K562 (cell line): Measurements from ENCODE around the gene CTSW. TPM values are rescaled to one million over a fixed set of nuclear protein-coding genes. Genes with fewer than 3 reads are reported as not detected.

Experiments
- ATAC-seq: fragments of 200-7000 bp; cut with Tn5 transposase; 3 replicates; pipeline ENCODE4 v1.9.1; 2020; ENCODE audit warnings: moderate library complexity
- BruUV-seq: library from RNA; stranded (reverse); fragments of 400-500 nt; replicated peaks from 2 replicates; lab custom pipeline; 2021; lab: Mats Ljungman, UMichigan
- CTCF ChIA-PET: fragments of 300-600 bp; formaldehyde crosslinking; extraction: SDS; loops from one replicate; lab custom pipeline; 2021; ENCODE audit warnings: low intra/inter-chr PET ratio; lab: Yijun Ruan, JAX
- POLR2A ChIA-PET: fragments of 300-600, 350-650 bp; sonication (Branson Sonifier 250); formaldehyde crosslinking; extraction: SDS; loops from one replicate; lab custom pipeline; 2021; ENCODE audit warnings: antibody characterized with exemption, inconsistent platforms; lab: Yijun Ruan, JAX
- DNase-seq, 4 experiments: peaks; one replicate each; pipeline versions ENCODE4 v3.0.0 to v3.0.0-alpha.2; 2011 to 2018; ENCODE audit warnings: low spot score in 3 of 4, mixed read lengths in 3 of 4; ENCODE audit errors: extremely low read depth in 1 of 4
- FAIRE-seq: peaks from 2 replicates; lab custom pipeline; 2011; peaks lifted over from hg19 to GRCh38; lab: Jason Lieb, UNC
- H2AFZ ChIP-seq: 2 replicates; pipeline ENCODE4 v1.6.0; 2011; ENCODE audit warnings: low read depth, low read length, control low read depth, inconsistent platforms
- H3K27ac ChIP-seq: fragments of 200-600 bp; 3 replicates; pipeline ENCODE4 v1.8.0; 2011; ENCODE audit warnings: low read depth, mild to moderate bottlenecking, control low read depth, inconsistent platforms, low read length, moderate library complexity, mixed read lengths; ENCODE audit errors: extremely low read depth
- H3K27me3 ChIP-seq, 2 experiments: fragments of 300-600 bp in 1 of 2; 2 replicates in 1 of 2; 3 replicates in 1 of 2; pipeline versions ENCODE4 v1.6.0 to v1.8.0; 2011; ENCODE audit warnings: inconsistent platforms in 2 of 2, low read length in 2 of 2, mild to moderate bottlenecking in 1 of 2, mixed read lengths in 1 of 2, moderate library complexity in 1 of 2; ENCODE audit not compliant: control insufficient read depth in 2 of 2, insufficient read depth in 2 of 2
- H3K36me3 ChIP-seq: fragments of 300-600 bp; 3 replicates; pipeline ENCODE4 v1.8.0; 2011; ENCODE audit warnings: mild to moderate bottlenecking, low read length, inconsistent platforms; ENCODE audit not compliant: control insufficient read depth, insufficient read depth
- H3K4me1 ChIP-seq, 2 experiments: fragments of 200-600 bp in 1 of 2; replicated peaks in 1 of 2; 2 replicates in 1 of 2; 3 replicates in 1 of 2; pipeline versions ENCODE4 v1.5.1 to v1.8.0; 2011; ENCODE audit warnings: inconsistent platforms in 2 of 2, low read length in 2 of 2, mild to moderate bottlenecking in 1 of 2, mixed read lengths in 1 of 2, moderate library complexity in 1 of 2; ENCODE audit not compliant: control insufficient read depth in 2 of 2, insufficient read depth in 2 of 2
- H3K4me2 ChIP-seq: 2 replicates; pipeline ENCODE4 v1.6.1; 2011; ENCODE audit warnings: low read length, control low read depth, inconsistent platforms, mixed read lengths; ENCODE audit not compliant: insufficient read depth
- H3K4me3 ChIP-seq: fragments of 200-600 bp; sonication (generic), shearing (Covaris generic); 2 replicates; pipeline ENCODE4 v1.5.1; 2016; ENCODE audit warnings: control low read depth, inconsistent platforms
- H3K79me2 ChIP-seq: fragments of 200-600 bp; 3 replicates; pipeline ENCODE4 v1.8.0; 2011; ENCODE audit warnings: low read length, inconsistent platforms; ENCODE audit not compliant: control insufficient read depth, insufficient read depth
- H3K9ac ChIP-seq, 2 experiments: 2 replicates each; pipeline versions ENCODE4 v1.6.0 to v1.6.1; 2011; ENCODE audit warnings: low read depth in 2 of 2, low read length in 2 of 2, control low read depth in 1 of 2, inconsistent platforms in 1 of 2, mild to moderate bottlenecking in 1 of 2, mixed read lengths in 1 of 2; ENCODE audit not compliant: insufficient read depth in 1 of 2
- H3K9me1 ChIP-seq: one replicate; pipeline ENCODE4 v1.6.0; 2011; ENCODE audit warnings: inconsistent platforms, mild to moderate bottlenecking, low read length, moderate library complexity; ENCODE audit not compliant: control insufficient read depth, insufficient read depth
- H3K9me3 ChIP-seq: replicated peaks from 2 replicates; pipeline ENCODE4 v1.5.1; 2011; ENCODE audit warnings: low read depth, low read length, inconsistent platforms; ENCODE audit not compliant: control insufficient read depth, insufficient read depth
- H4K20me1 ChIP-seq: replicated peaks from 2 replicates; pipeline ENCODE4 v1.6.1; 2011; ENCODE audit warnings: low read length, inconsistent platforms, mixed read lengths; ENCODE audit not compliant: control insufficient read depth, insufficient read depth
- ARNT ChIP-seq, 2 experiments: fragments of 450-650 bp; IDR thresholded peaks; 2 replicates each; pipeline ENCODE4 v1.6.1; 2016; ENCODE audit warnings: mild to moderate bottlenecking in 1 of 2
- BCOR ChIP-seq: fragments of 450-650 bp; IDR thresholded peaks from 2 replicates; pipeline ENCODE4 v1.6.1; 2016
- CHCHD3 ChIP-seq: fragments of 250-450 bp; sonication (Bioruptor Pico); IDR thresholded peaks from 2 replicates; pipeline ENCODE4 v2.1.2; 2022; ENCODE audit warnings: mild to moderate bottlenecking
- CHD1 ChIP-seq: fragments of 200-600 bp; sonication (generic); IDR thresholded peaks from one replicate; pipeline ENCODE4 v1.6.1; 2012; ENCODE audit warnings: mild to moderate bottlenecking, moderate library complexity, low read length, inconsistent platforms
- ELF4 ChIP-seq: fragments of 450-650 bp; formaldehyde crosslinking; IDR thresholded peaks from 2 replicates; pipeline ENCODE4 v1.4.0; 2022; ENCODE audit warnings: missing genetic modification characterization
- ETS2 ChIP-seq: IDR thresholded peaks from 2 replicates; pipeline ENCODE4 v1.6.1; 2016; ENCODE audit warnings: borderline replicate concordance, missing genetic modification characterization, mild to moderate bottlenecking, moderate library complexity, missing compliant biosample characterization; ENCODE audit not compliant: poor library complexity, severe bottlenecking
- FOXK2 ChIP-seq, 2 experiments: fragments of 450-650 bp; IDR thresholded peaks in 1 of 2; conservative IDR thresholded peaks in 1 of 2; 2 replicates each; pipeline ENCODE4 v1.6.1; 2016; ENCODE audit warnings: low read depth in 2 of 2, mild to moderate bottlenecking in 1 of 2
- NFXL1 ChIP-seq: fragments of 450-650 bp; formaldehyde crosslinking; IDR thresholded peaks from 2 replicates; pipeline ENCODE4 v1.4.0; 2021; ENCODE audit warnings: mild to moderate bottlenecking
- OTX1 ChIP-seq: fragments of 450-650 bp; formaldehyde crosslinking; IDR thresholded peaks from 2 replicates; pipeline ENCODE4 v1.4.0; 2022; ENCODE audit warnings: mild to moderate bottlenecking
- POLR2H ChIP-seq: IDR thresholded peaks from 2 replicates; pipeline ENCODE4 v1.6.1; 2016; ENCODE audit warnings: missing genetic modification characterization, low read depth, mild to moderate bottlenecking, control low read depth, missing compliant biosample characterization, moderate library complexity
- SMARCA5 ChIP-seq: fragments of 450-650 bp; IDR thresholded peaks from 2 replicates; pipeline ENCODE4 v1.6.1; 2016
- TAF7 ChIP-seq: fragments of 450-650 bp; IDR thresholded peaks from 2 replicates; pipeline ENCODE4 v1.6.1; 2016; ENCODE audit warnings: missing genetic modification characterization, missing compliant biosample characterization
- TCF15 ChIP-seq: fragments of 250-450 bp; sonication (Bioruptor Pico); IDR thresholded peaks from 2 replicates; pipeline ENCODE4 v1.8.0; 2022; ENCODE audit warnings: moderate library complexity, mild to moderate bottlenecking, inconsistent platforms
- TRIM25 ChIP-seq: fragments of 450-650 bp; IDR thresholded peaks from 2 replicates; pipeline ENCODE4 v1.7.0; 2016; ENCODE audit warnings: borderline replicate concordance
- U2AF1 ChIP-seq: fragments of 200-400 bp; formaldehyde crosslinking; optimal IDR thresholded peaks from 2 replicates; pipeline ENCODE3; 2017; ENCODE audit warnings: mild to moderate bottlenecking, low read depth, low read length, moderate library complexity
- ZBTB7A ChIP-seq: IDR thresholded peaks from 2 replicates; pipeline ENCODE4 v1.6.1; 2011; ENCODE audit warnings: low read depth, mild to moderate bottlenecking, low read length, moderate library complexity, borderline replicate concordance; ENCODE audit not compliant: control insufficient read depth
- ZFPM2 ChIP-seq: fragments of 250-450 bp; sonication (Bioruptor Pico); IDR thresholded peaks from 2 replicates; pipeline ENCODE4 v1.5.1; 2022; ENCODE audit warnings: mild to moderate bottlenecking
- ZNF398 ChIP-seq: fragments of 250-450 bp; sonication (Bioruptor Pico); IDR thresholded peaks from 2 replicates; pipeline ENCODE4 v1.8.0; 2021; ENCODE audit warnings: moderate library complexity, mild to moderate bottlenecking, inconsistent platforms
- ZNF551 ChIP-seq: fragments of 250-450 bp; sonication (Bioruptor Pico); IDR thresholded peaks from 2 replicates; pipeline ENCODE4 v1.5.0; 2021; ENCODE audit warnings: mild to moderate bottlenecking, moderate library complexity
- WGBS: fragments of 100-300 bp; shearing (Covaris generic); methylation state at CpG from one replicate; pipeline ENCODE4 v1.1.6; 2016; ENCODE audit warnings: low coverage, mixed read lengths; ENCODE audit not compliant: insufficient coverage; ENCODE audit errors: missing lambda C conversion rate; 5-methylcytosine and 5-hydroxymethylcytosine counted together
- in situ Hi-C: fragments of 300-500 bp; cut with MboI; formaldehyde crosslinking; loops from 4 replicates; pipeline ENCODE4 v1.15.0; 2018; ENCODE audit warnings: inconsistent platforms, mixed read lengths
- intact Hi-C: fragments of 100-400 bp; cut with micrococcal nuclease; formaldehyde crosslinking; loops from 2 replicates; pipeline ENCODE4 v1.14.2; 2022
- polyA plus RNA-seq, 8 experiments: library from polyadenylated mRNA; depleted of rRNA in 4 of 8; stranded (reverse) in 5 of 8; unstranded in 3 of 8; fragments of >200 nt; fragmentation: Nextera tagmentation in 2 of 8; fragmentation: Illumina TruSeq in 1 of 8; extraction: Ambion mirVana in 2 of 8; extraction: Trizol in 1 of 8; gene quantifications; 2 replicates each; pipeline versions ENCODE4 v1.2.1 to v1.2.3, GENCODE V29; 2011 to 2014; ENCODE audit warnings: inconsistent platforms in 1 of 8, missing spikeins in 1 of 8
- total RNA-seq, 7 experiments: library from RNA; depleted of rRNA in 6 of 7; stranded (reverse); fragments of >200 nt in 6 of 7; fragmentation: Illumina TruSeq in 2 of 7; extraction: Trizol in 2 of 7; gene quantifications; 2 replicates each; pipeline versions ENCODE4 v1.2.1 to v1.2.3, GENCODE V29; 2011 to 2021; ENCODE audit warnings: low replicate concordance in 1 of 7

The CTSW gene
- total and polyA plus RNA-seq, 9 of the 15 experiments (the other 6 are each of a cell fraction or from before 2014, with no cell fraction given), result 0.04 TPM; not detected in 8

GRCh38 chr11:65858681-65859087 is 21.0 kb upstream of the CTSW start:
- Histone ChIP-seq H3K36me3 (peaks cover 57% of the 10 kb centered on the region), H3K27me3 (no peaks in the 10 kb centered on the region; a peak in 1 of 5 replicates), H3K79me2 (peaks cover 68% of the 10 kb centered on the region), H3K4me1 (peaks cover 14 to 71% of the 10 kb centered on the region in 2 experiments), H3K4me3 (peak overlapping the region; percentile 95), H4K20me1 (peaks cover 22% of the 10 kb centered on the region), H3K9me3 (no peaks in the 10 kb centered on the region), H3K9me1 (peaks cover 11% of the 10 kb centered on the region), H3K27ac (peak overlapping the region; percentile 96), H3K9ac (peak overlapping the region; percentile 99 to 100), H3K4me2 (peak overlapping the region; percentile 95), H2AFZ (peak overlapping the region; percentile 69)
- DNase-seq (no peak), FAIRE-seq (no peak), ATAC-seq (no peak)
- ChIA-PET CTCF (interaction anchor here (1.1 kb wide), 1 partner anchor 41 kb away, joined by 4 read pairs; no protein-coding TSS in a partner anchor), POLR2A (interaction anchor here (0.6 to 5.6 kb wide), 31 partner anchors 9 to 791 kb away, joined by 3 to 151 read pairs (median 4); partner anchors contain the start of genes AP5B1, CCDC85B, FIBP and FOSL1)
- in situ Hi-C loops, result no loop called here
- intact Hi-C loops, result loop anchor here (5.0 kb wide), 1 partner anchor 44 kb away; the partner anchor contains the start of gene FOSL1
- WGBS, result under 1% methylated on average over 10 of the region's 10 CpGs
- BruUV-seq, result TSS peak; percentile 23
- TF ChIP-seq U2AF1 (no peak), TCF15 (CRISPR knock-in tag) (no peak), ZNF551 (CRISPR knock-in tag) (peak; percentile 66; the same call in 1 of the 2 replicates), ZBTB7A (no peak), TRIM25 (0 out of 2 replicates have a peak, but pooled peaks have one; percentile 40), ARNT (IDR thresholded peaks at IDR 0.05) (peak in 1 of 2 experiments; percentile 59; a peak in 1 of 4 replicates), TAF7 (0 out of 2 replicates have a peak, but pooled peaks have one; percentile 67), ZNF398 (CRISPR knock-in tag) (no peak), OTX1 (CRISPR knock-in tag) (peak; percentile 4; the same call in 1 of the 2 replicates), ZFPM2 (CRISPR knock-in tag) (peak; percentile 45; the same call in 1 of the 2 replicates), ETS2 (tag) (no peak), SMARCA5 (0 out of 2 replicates have a peak, but pooled peaks have one; percentile 19), NFXL1 (CRISPR knock-in tag) (no peak), CHD1 (peak; percentile 96), BCOR (0 out of 2 replicates have a peak, but pooled peaks have one; percentile 7), FOXK2 (conservative IDR thresholded peaks at IDR 0.05 in 1 of 2, IDR thresholded peaks at IDR 0.05 in 1 of 2; ENCODE audit: low read depth in 2 of 2) (0 out of 4 replicates have a peak, but pooled peaks of 1 of the 2 experiments have one; percentile 22), POLR2H (peak; percentile 68; the same call in 1 of the 2 replicates), CHCHD3 (CRISPR knock-in tag) (0 out of 2 replicates have a peak, but pooled peaks have one; percentile 44), ELF4 (CRISPR knock-in tag) (0 out of 2 replicates have a peak, but pooled peaks have one; percentile 29)
